A549 treated with Hydrocortisone at 1 μM for 4 hours (cell line): ENCODE measurements around the gene MID2. TPM values are rescaled to one million over a fixed set of nuclear protein-coding genes. Genes with fewer than 3 reads are reported as not detected.

ENCODE experiments used
- total RNA-seq: library from RNA; stranded (reverse); fragments of 200-300 nt; extraction: Qiagen RNA extraction; gene quantifications from 5 replicates; pipeline ENCODE4 v1.2.3, GENCODE V29; 2022

MID2 gene, protein sequence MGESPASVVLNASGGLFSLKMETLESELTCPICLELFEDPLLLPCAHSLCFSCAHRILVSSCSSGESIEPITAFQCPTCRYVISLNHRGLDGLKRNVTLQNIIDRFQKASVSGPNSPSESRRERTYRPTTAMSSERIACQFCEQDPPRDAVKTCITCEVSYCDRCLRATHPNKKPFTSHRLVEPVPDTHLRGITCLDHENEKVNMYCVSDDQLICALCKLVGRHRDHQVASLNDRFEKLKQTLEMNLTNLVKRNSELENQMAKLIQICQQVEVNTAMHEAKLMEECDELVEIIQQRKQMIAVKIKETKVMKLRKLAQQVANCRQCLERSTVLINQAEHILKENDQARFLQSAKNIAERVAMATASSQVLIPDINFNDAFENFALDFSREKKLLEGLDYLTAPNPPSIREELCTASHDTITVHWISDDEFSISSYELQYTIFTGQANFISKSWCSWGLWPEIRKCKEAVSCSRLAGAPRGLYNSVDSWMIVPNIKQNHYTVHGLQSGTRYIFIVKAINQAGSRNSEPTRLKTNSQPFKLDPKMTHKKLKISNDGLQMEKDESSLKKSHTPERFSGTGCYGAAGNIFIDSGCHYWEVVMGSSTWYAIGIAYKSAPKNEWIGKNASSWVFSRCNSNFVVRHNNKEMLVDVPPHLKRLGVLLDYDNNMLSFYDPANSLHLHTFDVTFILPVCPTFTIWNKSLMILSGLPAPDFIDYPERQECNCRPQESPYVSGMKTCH
- 7.1 to 10.4 TPM (median 7.9 TPM) in 5 replicates for total RNA-seq

DNA sequence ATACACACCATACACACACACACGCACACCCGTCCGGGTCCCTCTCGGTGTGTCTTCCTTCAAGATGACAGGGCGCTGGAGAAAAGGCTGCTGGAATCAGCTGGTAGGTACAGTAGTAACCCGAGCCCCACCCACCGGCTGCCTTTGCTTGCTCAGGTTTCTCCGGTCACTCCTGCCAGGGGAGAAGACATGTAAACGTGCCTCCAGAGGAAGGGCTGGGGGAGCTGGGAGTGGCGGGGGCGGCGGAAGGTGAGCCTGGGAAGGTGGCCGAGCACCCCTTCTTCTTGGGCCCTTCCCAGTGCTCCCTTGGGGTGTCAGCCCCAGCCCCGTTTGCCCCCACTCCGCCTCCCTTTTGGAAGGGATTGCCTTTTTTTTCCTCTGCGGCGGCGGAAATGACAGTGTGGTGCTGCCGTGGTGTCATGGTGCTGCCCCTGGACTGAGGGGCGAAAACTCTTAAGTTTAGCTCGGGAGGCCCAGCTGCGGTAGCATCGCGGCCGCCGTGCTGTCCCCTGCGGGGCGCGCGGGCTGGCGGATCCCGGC, at the start of gene MID2:
Gene MID2, plus strand, starts transcription at position 169 of the 540 bp plus-strand sequence. CDS start 561 bp downstream, outside the sequence.

DNA sequence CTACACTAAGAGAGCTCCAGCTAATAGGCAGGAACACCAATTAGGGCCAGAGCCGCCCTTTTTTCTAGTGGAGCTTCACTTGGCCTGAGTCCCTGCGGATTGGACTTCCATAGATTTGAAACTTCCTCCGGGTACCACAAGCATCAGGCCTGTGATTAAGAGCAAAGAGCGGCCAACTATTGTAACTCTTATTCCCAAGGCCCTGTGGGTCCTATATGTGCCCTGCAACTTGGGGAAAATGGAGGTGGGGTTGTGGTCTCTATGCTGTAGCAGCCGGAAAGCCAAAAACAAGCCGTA, 48.2 kb upstream of the MID2 start, which contains the start of gene NCBP2L:
Gene NCBP2L, plus strand, starts transcription at position 198 of the 297 bp plus-strand sequence. CDS start 16,488 bp downstream, outside the sequence.

Other genes with a start within 250 kb of the MID2 start
- gene PRPS1, start 197.4 kb upstream of the MID2 start, total RNA-seq: 95.2 to 110 TPM (median 98.9 TPM) in 5 replicates
- gene TSC22D3, start 50.1 kb upstream of the MID2 start, total RNA-seq: 186 to 243 TPM (median 216 TPM) in 5 replicates
- not detected in 5 replicates for gene NCBP2L, start 48.1 kb upstream of the MID2 start, total RNA-seq
- gene TEX13B, start 156.5 kb downstream of the MID2 start, total RNA-seq: not detected in 5 replicates
- 0.20 to 0.65 TPM (median 0.24 TPM) in 5 replicates for gene VSIG1, start 219.2 kb downstream of the MID2 start, total RNA-seq